Bronchial epithelial cell (primary cell): ENCODE results near the gene PPM1K. TPM values are rescaled to one million over a fixed set of nuclear protein-coding genes. Genes with fewer than 3 reads are reported as not detected.

Experiments used
- DNase-seq: peaks from one replicate; pipeline ENCODE4 v3.0.0-alpha.2; 2010; ENCODE audit warnings: low read depth
- FAIRE-seq: peaks from 2 replicates; lab custom pipeline; 2011; peaks lifted over from hg19 to GRCh38; lab: Jason Lieb, UNC
- H3K27me3 ChIP-seq: 2 replicates; pipeline ENCODE4 v1.5.1; 2011; ENCODE audit warnings: low read length; ENCODE audit not compliant: control insufficient read depth, insufficient read depth
- H3K36me3 ChIP-seq: 2 replicates; pipeline ENCODE4 v1.5.1; 2011; ENCODE audit warnings: low read length; ENCODE audit not compliant: control insufficient read depth, insufficient read depth
- H3K4me3 ChIP-seq: 2 replicates; pipeline ENCODE4 v1.5.1; 2011; ENCODE audit warnings: mild to moderate bottlenecking, low read depth, low read length, control low read depth
- total RNA-seq: library from RNA; depleted of rRNA; stranded (reverse); fragments of >200 nt; gene quantifications from 2 replicates; pipeline ENCODE4 v1.2.1, GENCODE V29; 2014
- TF ChIP-seq, protein P1 (sequence below): IDR thresholded peaks from 2 replicates; pipeline ENCODE4 v1.5.1; 2011; ENCODE audit warnings: mild to moderate bottlenecking, moderate library complexity, low read length, control low read depth, inconsistent platforms; ENCODE audit not compliant: insufficient read depth, severe bottlenecking

Gene PPM1K
- total RNA-seq, 1 donor from 2014 or later, result 9.5 TPM

DNA sequence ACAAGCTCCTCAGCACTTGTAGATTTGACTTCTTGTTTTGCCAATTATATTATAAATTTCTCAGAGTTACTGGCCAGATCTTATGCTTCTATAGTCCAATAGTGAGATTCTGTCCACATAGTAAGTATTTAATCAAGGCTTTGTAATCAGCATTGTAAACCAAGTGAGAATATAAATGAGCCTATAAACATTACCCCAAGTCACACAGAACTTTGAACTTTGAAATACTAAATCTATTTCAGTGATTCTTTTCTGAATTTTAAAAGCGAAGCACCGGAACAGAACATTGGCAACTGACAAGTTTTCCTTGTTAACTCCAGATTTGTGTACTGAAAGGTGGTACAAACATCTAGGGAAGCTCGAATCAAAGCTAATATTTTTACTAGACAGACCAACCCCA, 37.2 kb downstream of the PPM1K start:
- H3K4me3 ChIP-seq, result no peak overlapping the region
- TF ChIP-seq, protein P1, sequence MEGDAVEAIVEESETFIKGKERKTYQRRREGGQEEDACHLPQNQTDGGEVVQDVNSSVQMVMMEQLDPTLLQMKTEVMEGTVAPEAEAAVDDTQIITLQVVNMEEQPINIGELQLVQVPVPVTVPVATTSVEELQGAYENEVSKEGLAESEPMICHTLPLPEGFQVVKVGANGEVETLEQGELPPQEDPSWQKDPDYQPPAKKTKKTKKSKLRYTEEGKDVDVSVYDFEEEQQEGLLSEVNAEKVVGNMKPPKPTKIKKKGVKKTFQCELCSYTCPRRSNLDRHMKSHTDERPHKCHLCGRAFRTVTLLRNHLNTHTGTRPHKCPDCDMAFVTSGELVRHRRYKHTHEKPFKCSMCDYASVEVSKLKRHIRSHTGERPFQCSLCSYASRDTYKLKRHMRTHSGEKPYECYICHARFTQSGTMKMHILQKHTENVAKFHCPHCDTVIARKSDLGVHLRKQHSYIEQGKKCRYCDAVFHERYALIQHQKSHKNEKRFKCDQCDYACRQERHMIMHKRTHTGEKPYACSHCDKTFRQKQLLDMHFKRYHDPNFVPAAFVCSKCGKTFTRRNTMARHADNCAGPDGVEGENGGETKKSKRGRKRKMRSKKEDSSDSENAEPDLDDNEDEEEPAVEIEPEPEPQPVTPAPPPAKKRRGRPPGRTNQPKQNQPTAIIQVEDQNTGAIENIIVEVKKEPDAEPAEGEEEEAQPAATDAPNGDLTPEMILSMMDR, result no peak
- DNase-seq (no peak), FAIRE-seq (no peak)
- no peaks in the 10 kb centered on the region for H3K36me3 ChIP-seq
- H3K27me3 ChIP-seq, result no peaks in the 10 kb centered on the region

DNA sequence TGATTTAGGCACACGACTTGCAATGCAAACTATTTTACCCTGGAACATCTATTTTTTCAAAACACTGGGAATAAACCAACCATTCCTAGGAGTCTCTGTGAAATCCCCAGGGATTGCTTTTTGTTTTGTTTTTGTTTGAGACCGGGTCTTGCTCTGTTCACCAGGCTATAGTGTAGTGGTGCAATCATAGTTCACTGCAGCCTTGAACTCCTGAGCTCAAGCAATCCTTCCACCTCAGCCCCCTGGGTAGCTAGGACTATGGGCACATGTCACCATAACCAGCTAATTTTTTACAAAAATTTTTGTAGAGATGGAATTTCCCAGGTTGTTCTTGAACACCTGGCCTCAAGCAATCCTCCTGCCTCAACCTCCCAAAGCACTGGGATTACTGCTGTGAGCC, 37.8 kb downstream of the PPM1K start:
- no peaks in the 10 kb centered on the region for H3K27me3 ChIP-seq
- no peak for FAIRE-seq
- TF ChIP-seq, protein P1, result no peak
- no peak for DNase-seq
- H3K36me3 ChIP-seq, result no peaks in the 10 kb centered on the region
- H3K4me3 ChIP-seq, result no peak overlapping the region

DNA sequence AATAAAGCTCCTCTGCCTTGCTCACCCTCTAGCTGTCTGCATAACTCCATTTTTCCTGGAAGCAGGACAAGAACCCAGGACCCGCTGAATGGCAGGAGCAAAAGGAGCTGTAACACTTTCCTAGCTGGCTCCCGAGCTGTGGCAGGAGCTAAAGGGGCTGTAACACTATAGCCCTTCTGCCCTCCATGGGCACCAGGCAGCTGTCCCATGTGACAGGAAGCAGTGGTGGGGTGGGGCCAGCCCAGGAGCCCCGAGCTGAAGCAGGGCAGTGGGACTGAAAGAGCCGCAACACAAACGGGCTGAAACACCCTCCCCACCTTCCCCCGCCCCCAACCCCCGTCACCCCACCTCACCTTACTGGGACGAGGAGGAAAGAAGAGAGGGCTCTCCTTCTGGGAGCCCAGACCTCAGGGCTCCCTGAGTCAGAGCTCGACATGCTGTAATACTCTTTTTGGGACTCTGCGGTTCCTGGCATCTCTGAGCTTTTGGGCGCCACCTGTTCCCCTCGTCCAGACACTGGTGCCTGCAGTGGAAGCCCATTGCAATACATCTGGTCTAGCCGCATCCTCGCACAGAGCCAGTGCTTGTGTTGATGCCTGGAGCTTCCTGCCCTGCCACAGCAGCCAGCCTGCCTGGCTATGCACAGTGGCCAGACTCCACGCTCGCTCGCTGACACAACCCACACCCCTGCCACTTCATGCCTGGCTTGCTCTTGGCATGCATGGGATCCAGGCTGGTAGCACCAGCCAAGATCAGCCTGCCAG, 39.4 kb downstream of the PPM1K start:
- no peaks in the 10 kb centered on the region for H3K36me3 ChIP-seq
- no peak overlapping the region for H3K4me3 ChIP-seq
- FAIRE-seq (no peak), DNase-seq (no peak)
- TF ChIP-seq, protein P1, result no peak
- no peaks in the 10 kb centered on the region for H3K27me3 ChIP-seq

DNA sequence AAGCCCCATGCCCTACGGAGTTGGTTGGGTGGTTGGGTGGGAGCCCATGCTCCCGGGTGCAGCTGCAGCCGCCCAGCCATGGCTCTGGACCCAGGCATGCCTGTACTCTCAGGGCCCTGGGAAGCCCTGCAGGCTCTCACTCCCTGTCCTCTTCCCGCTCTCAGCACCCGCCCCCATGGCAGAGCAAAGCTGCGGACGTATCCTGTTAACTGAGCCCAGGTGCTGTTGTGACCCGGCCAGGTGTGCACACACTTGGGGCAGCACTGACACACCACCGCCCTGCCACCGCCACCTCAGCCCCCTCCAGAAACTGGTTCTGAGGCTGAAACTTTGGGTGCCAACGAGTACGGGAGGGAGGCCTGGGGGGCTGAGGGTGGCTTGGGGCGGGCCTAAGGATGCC, 40.3 kb downstream of the PPM1K start:
- no peak overlapping the region for H3K4me3 ChIP-seq
- no peaks in the 10 kb centered on the region for H3K27me3 ChIP-seq
- H3K36me3 ChIP-seq, result no peaks in the 10 kb centered on the region
- FAIRE-seq, result no peak
- TF ChIP-seq, protein P1, result no peak
- DNase-seq, result no peak

DNA sequence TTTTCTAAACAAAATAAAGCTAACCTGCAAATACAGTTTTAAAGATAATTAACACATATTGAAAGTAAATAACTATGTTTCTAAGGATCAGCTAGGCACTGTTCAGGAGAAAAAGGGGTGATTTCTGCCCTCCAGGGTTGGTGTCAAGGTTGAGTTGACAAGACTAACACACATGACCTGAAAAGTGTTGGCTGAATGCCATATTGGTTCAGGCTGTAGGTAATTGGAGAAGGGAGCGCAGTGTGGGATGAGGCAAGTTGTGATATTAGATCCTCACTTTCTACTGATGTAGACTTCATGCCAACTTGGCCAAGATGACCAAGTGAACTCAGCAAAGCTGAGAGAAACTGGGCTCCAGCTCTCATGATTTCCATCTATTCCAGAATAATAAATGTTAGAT, 42.2 kb downstream of the PPM1K start:
- FAIRE-seq (no peak), DNase-seq (no peak)
- H3K27me3 ChIP-seq, result no peaks in the 10 kb centered on the region
- H3K36me3 ChIP-seq, result no peaks in the 10 kb centered on the region
- TF ChIP-seq, protein P1, result no peak
- no peak overlapping the region for H3K4me3 ChIP-seq

DNA sequence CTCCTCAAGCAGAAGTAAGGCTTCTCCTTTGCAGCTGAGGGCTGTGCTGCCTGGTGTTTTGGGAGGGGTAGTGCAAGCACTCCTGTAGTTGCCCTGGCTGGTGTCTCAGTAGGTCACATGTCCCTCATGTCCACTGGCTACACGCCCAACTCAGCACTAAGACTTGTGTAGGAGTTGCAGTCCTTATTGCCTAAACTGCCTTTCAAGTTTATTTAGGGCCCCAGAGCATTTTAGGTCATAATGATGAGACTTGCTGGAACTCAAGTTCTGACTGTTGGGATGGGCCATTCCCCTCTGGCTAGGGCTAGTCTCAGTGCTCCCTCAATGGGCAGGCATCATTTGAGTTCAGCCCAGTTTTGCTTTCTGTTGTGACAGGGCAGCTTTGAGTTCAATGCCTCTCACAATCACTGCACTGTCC, 44.1 kb downstream of the PPM1K start:
- no peaks in the 10 kb centered on the region for H3K27me3 ChIP-seq
- H3K4me3 ChIP-seq, result no peak overlapping the region
- TF ChIP-seq, protein P1, result no peak
- H3K36me3 ChIP-seq, result no peaks in the 10 kb centered on the region
- FAIRE-seq (no peak), DNase-seq (no peak)
